Measurements from ENCODE around the gene GINS1.
A peak's percentile ranks its signal among the peaks of the same experiment; 100 is the strongest.

GINS1 gene

DNA sequence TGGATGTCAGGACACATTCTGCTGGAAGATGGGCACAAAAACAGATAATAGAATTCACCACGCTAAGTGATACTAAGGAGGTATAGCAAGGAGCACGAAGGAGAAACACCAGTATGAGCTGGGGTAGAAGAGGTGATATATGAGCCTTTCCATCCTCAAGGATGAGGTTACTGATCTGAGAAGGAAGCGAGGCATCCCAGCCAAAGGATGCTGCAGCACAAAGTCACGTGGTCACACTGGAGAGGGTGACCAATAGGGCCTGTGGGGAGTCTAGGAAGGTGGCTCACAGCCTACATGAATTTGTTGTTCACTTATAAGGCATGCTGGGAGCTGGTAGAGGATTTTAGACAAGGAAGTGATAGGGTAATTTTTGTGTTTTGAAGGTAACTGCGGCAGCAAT, 1.4 kb downstream of the GINS1 start:
- Histone ChIP-seq H3K9me3 (replicated peaks in 1 of 11) (peaks cover 8 to 25% (median 15%) of the 10 kb centered on the region in 11 experiments), H3K36me3 (peaks cover 0 to 44% (median 36%) of the 10 kb centered on the region in 11 experiments; a peak in 14 of 22 replicates), H3K27me3 (no peaks in the 10 kb centered on the region), H3K4me1 (peaks cover 13 to 22% (median 16%) of the 10 kb centered on the region in 10 experiments), H3K4me3 (peak overlapping the region in 7 of 10 experiments; percentile 67 to 85 (median 79); a peak in 13 of 20 replicates), H3K9ac (peak overlapping the region; percentile 83 to 95 (median 91); a peak in 18 of 22 replicates), H4K20me1 (no peaks in the 10 kb centered on the region; a peak in 1 of 22 replicates), H3K4me2 (peak overlapping the region; percentile 75 to 94 (median 87)), H3K27ac (peak overlapping the region in 6 of 11 experiments; percentile 83 to 94 (median 90); a peak in 5 of 22 replicates)
- no peak for TF ChIP-seq Cebpa-rat (IDR thresholded peaks at IDR 0.05)

DNA sequence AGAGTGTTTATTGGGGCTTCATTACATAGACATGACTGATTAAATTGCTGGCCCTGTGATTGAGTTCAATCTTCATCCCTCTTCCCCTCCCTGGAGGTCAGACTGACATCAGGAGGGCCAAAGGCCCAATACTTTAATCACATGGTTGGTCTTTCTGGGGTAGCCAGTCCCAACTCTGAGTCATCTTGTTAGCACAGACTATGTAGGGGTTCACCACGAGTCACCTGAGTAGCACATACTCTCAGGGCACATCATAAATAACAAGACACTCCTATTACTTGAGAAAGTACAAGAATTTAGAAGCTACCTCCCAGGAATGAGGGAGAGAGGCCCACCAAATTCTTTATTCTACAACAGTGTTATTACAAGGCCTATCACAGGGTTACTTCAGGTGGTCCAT, 11.3 kb downstream of the GINS1 start:
- Histone ChIP-seq H3K4me3 (no peak overlapping the region), H3K9ac (no peak overlapping the region), H3K27ac (no peak overlapping the region), H3K9me3 (replicated peaks in 1 of 11) (no peaks in the 10 kb centered on the region), H3K27me3 (no peaks in the 10 kb centered on the region), H4K20me1 (peaks cover 0 to 19% (median 0%) of the 10 kb centered on the region in 11 experiments; a peak in 5 of 22 replicates), H3K4me1 (no peaks in the 10 kb centered on the region), H3K36me3 (peaks cover 11 to 100% (median 88%) of the 10 kb centered on the region in 11 experiments; a peak in 21 of 22 replicates), H3K4me2 (no peak overlapping the region)
- TF ChIP-seq Cebpa-rat (IDR thresholded peaks at IDR 0.05) = no peak

- no peak for TF ChIP-seq Cebpa-rat (IDR thresholded peaks at IDR 0.05)
- H3K4me3 ChIP-seq = no peak overlapping the region
- H3K36me3 ChIP-seq = peaks cover 11 to 100% (median 80%) of the 10 kb centered on the region in 11 experiments; a peak in 21 of 22 replicates
- H3K27me3 ChIP-seq = no peaks in the 10 kb centered on the region
- H3K4me2 ChIP-seq = no peak overlapping the region
- H3K9me3 ChIP-seq (replicated peaks in 1 of 11) = peaks cover 0 to 2% (median under 1%) of the 10 kb centered on the region in 11 experiments; a peak in 4 of 22 replicates
- H3K4me1 ChIP-seq = no peaks in the 10 kb centered on the region
- no peak overlapping the region for H3K27ac ChIP-seq
- H3K9ac ChIP-seq = no peak overlapping the region
- peaks cover 0 to 9% (median 0%) of the 10 kb centered on the region in 11 experiments; a peak in 3 of 22 replicates for H4K20me1 ChIP-seq
Observed at GRCh38 chr20:25421102-25421501, 13.6 kb downstream of the GINS1 start.

GRCh38 chr20:25422032-25422431, 14.6 kb downstream of the GINS1 start:
- H3K4me2 ChIP-seq = no peak overlapping the region
- no peaks in the 10 kb centered on the region for H3K4me1 ChIP-seq
- H3K4me3 ChIP-seq = no peak overlapping the region
- peaks cover 20 to 100% (median 80%) of the 10 kb centered on the region in 11 experiments; a peak in 21 of 22 replicates for H3K36me3 ChIP-seq
- H3K27me3 ChIP-seq = no peaks in the 10 kb centered on the region
- H3K9ac ChIP-seq = no peak overlapping the region
- TF ChIP-seq Cebpa-rat (IDR thresholded peaks at IDR 0.05) = no peak
- H3K9me3 ChIP-seq (replicated peaks in 1 of 11) = peaks cover 0 to 11% (median 9%) of the 10 kb centered on the region in 11 experiments; a peak in 10 of 22 replicates
- peaks cover 0 to 5% (median 0%) of the 10 kb centered on the region in 11 experiments; a peak in 1 of 22 replicates for H4K20me1 ChIP-seq
- H3K27ac ChIP-seq = no peak overlapping the region

- no peak for TF ChIP-seq Cebpa-rat (IDR thresholded peaks at IDR 0.05)
- peaks cover 14 to 100% (median 82%) of the 10 kb centered on the region in 11 experiments; a peak in 21 of 22 replicates for H3K36me3 ChIP-seq
Observed at GRCh38 chr20:25424536-25424935, 17.1 kb downstream of the GINS1 start.

DNA sequence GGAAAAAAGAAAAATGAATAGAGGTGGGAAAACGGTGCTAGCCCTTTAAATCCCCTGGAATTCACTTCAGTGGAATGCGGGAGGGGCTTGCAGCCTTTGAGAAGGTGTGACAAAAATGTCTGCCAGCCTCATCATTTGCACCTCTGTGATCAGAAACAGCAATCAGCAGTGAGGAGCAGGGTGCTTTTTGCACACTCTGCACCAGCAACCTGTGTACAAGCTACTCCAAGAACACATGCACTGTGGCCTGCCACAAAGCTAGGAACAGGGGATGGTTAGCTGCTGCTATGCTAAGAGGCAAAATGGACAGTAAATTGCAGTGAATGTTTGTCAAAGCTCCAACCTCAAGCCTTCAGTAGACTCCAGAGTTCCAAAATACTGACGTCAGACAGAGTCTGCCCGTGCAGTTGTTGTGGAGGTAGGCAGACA, 29.7 kb downstream of the GINS1 start:
- no peak overlapping the region for H3K4me3 ChIP-seq
- H3K9me3 ChIP-seq (replicated peaks in 1 of 11) = no peaks in the 10 kb centered on the region
- H3K4me1 ChIP-seq = peaks cover 11 to 25% (median 20%) of the 10 kb centered on the region in 10 experiments
- TF ChIP-seq Cebpa-rat (IDR thresholded peaks at IDR 0.05) = no peak
- peaks cover 5 to 90% (median 73%) of the 10 kb centered on the region in 11 experiments; a peak in 21 of 22 replicates for H3K36me3 ChIP-seq
- H3K27me3 ChIP-seq = no peaks in the 10 kb centered on the region
- H4K20me1 ChIP-seq = no peaks in the 10 kb centered on the region; a peak in 1 of 22 replicates
- H3K27ac ChIP-seq = no peak overlapping the region
- H3K4me2 ChIP-seq = no peak overlapping the region
- H3K9ac ChIP-seq = no peak overlapping the region

More at GRCh38 chr20:25424536-25424935, 17.1 kb downstream of the GINS1 start:
- Histone ChIP-seq H3K27me3 (no peaks in the 10 kb centered on the region), H3K4me1 (no peaks in the 10 kb centered on the region), H3K4me2 (no peak overlapping the region), H3K4me3 (no peak overlapping the region), H3K27ac (no peak overlapping the region), H3K9me3 (replicated peaks in 1 of 11) (peaks cover 0 to 31% (median 22%) of the 10 kb centered on the region in 11 experiments; a peak in 14 of 22 replicates), H3K9ac (no peak overlapping the region), H4K20me1 (0 out of 22 replicates have a peak, but pooled peaks cover 0 to 5% (median 0%) of the 10 kb centered on the region in 11 experiments)

- H3K27ac ChIP-seq = peak overlapping the region in 4 of 11 experiments; percentile 22 to 27 (median 24); a peak in 3 of 22 replicates
- peaks cover 10 to 90% (median 75%) of the 10 kb centered on the region in 11 experiments; a peak in 21 of 22 replicates for H3K36me3 ChIP-seq
- no peak overlapping the region for H3K9ac ChIP-seq
- no peak overlapping the region for H3K4me3 ChIP-seq
- H3K4me2 ChIP-seq = peak overlapping the region; percentile 57 to 82 (median 64)
- no peak for TF ChIP-seq Cebpa-rat (IDR thresholded peaks at IDR 0.05)
- no peaks in the 10 kb centered on the region for H3K27me3 ChIP-seq
- H3K4me1 ChIP-seq = peaks cover 11 to 25% (median 20%) of the 10 kb centered on the region in 10 experiments
- no peaks in the 10 kb centered on the region; a peak in 1 of 22 replicates for H4K20me1 ChIP-seq
- no peaks in the 10 kb centered on the region for H3K9me3 ChIP-seq (replicated peaks in 1 of 11)
Observed at GRCh38 chr20:25439328-25439727, 31.9 kb downstream of the GINS1 start.

GRCh38 chr20:25444556-25444955, 37.1 kb downstream of the GINS1 start:
- no peaks in the 10 kb centered on the region for H3K27me3 ChIP-seq
- TF ChIP-seq Cebpa-rat (IDR thresholded peaks at IDR 0.05) = no peak
- H3K4me1 ChIP-seq = peaks cover 6 to 11% (median 9%) of the 10 kb centered on the region in 10 experiments
- H3K9me3 ChIP-seq (replicated peaks in 1 of 11) = peaks cover 17 to 33% (median 27%) of the 10 kb centered on the region in 11 experiments
- H4K20me1 ChIP-seq = no peaks in the 10 kb centered on the region
- H3K4me2 ChIP-seq = no peak overlapping the region
- no peak overlapping the region for H3K9ac ChIP-seq
- no peak overlapping the region for H3K27ac ChIP-seq
- peaks cover 34 to 98% (median 90%) of the 10 kb centered on the region in 11 experiments for H3K36me3 ChIP-seq
- H3K4me3 ChIP-seq = no peak overlapping the region

- no peaks in the 10 kb centered on the region for H4K20me1 ChIP-seq
- H3K27me3 ChIP-seq = no peaks in the 10 kb centered on the region
- no peak overlapping the region for H3K9ac ChIP-seq
- H3K36me3 ChIP-seq = peaks cover 33 to 96% (median 81%) of the 10 kb centered on the region in 11 experiments
- no peak overlapping the region for H3K27ac ChIP-seq
- H3K4me1 ChIP-seq = no peaks in the 10 kb centered on the region
- TF ChIP-seq Cebpa-rat (IDR thresholded peaks at IDR 0.05) = no peak
- H3K9me3 ChIP-seq (replicated peaks in 1 of 11) = peaks cover 17 to 33% (median 27%) of the 10 kb centered on the region in 11 experiments
- H3K4me3 ChIP-seq = no peak overlapping the region
- no peak overlapping the region for H3K4me2 ChIP-seq
Observed at GRCh38 chr20:25447671-25448070, 40.2 kb downstream of the GINS1 start.

Measured in BLaER1 treated with 17β-estradiol and CSF1 and Interleukin-3, amounts not matched to agents 10 nM and 100 nM (cell line).